ENCODE measurements around the gene MSANTD7. TPM values are rescaled to one million over a fixed set of nuclear protein-coding genes. Genes with fewer than 3 reads are reported as not detected.

Gene MSANTD7
- total RNA-seq, 1 donor from 2014 or later = 18.8 TPM

GRCh38 chr10:14843327-14843988 is 5.4 kb downstream of the MSANTD7 start:
- DNase-seq (ENCODE audit: low spot score) = no peak
- Histone ChIP-seq H3F3A (ENCODE audit: low read depth) (no peaks in the 10 kb centered on the region), H2AFZ (replicated peaks) (no peak overlapping the region), H3K9ac (no peak overlapping the region), H4K20me1 (ENCODE audit: low read depth) (peaks cover 19% of the 10 kb centered on the region), H3K9me3 (ENCODE audit: low read depth) (no peaks in the 10 kb centered on the region), H3K27me3 (no peaks in the 10 kb centered on the region), H3K79me2 (ENCODE audit: low read depth) (peaks cover 46% of the 10 kb centered on the region), H3K36me3 (peaks cover 10% of the 10 kb centered on the region), H3K4me1 (peaks cover 6% of the 10 kb centered on the region), H3K4me3 (no peak overlapping the region), H3K27ac (no peak overlapping the region), H3K4me2 (no peak overlapping the region)
- TF ChIP-seq CTCF (IDR thresholded peaks at IDR 0.05) (no peak), EZH2 (IDR thresholded peaks at IDR 0.05) (no peak), EZH2phosphoT487 (IDR thresholded peaks at IDR 0.05) (no peak)
- Mint-ChIP-seq H3K9me3 (no peaks in the 10 kb centered on the region), H3K4me3 (no peak overlapping the region), H3K27me3 (ENCODE audit: insufficient read depth, low read depth) (no peaks in the 10 kb centered on the region), H3K27ac (no peak overlapping the region), H3K36me3 (peaks cover 16% of the 10 kb centered on the region), H3K4me1 (peaks cover 10% of the 10 kb centered on the region)

DNA sequence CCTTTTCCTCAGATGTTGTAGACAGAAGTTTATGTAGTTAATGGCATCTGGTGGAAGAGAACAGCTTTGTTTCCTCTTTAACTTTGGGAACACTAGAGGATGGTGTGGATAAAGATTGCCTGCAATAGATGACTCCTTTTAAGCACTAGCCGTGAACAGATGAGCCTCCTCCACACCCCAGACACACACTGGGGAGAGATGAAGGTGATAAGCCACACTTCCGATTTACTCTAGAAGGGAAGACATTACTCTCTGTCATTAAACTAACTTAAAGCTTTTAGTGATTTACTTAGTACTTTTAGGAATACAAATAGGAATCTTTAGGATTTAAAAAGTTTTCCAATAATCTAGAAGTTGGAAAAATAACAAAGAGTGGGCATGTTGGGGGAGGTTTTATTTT is 6.8 kb downstream of the MSANTD7 start:
- Histone ChIP-seq H3K27ac (no peak overlapping the region), H3K27me3 (no peaks in the 10 kb centered on the region), H3K9me3 (ENCODE audit: low read depth) (no peaks in the 10 kb centered on the region), H2AFZ (replicated peaks) (no peak overlapping the region), H3K4me2 (no peak overlapping the region), H3K79me2 (ENCODE audit: low read depth) (peaks cover 31% of the 10 kb centered on the region), H3K9ac (no peak overlapping the region), H3K36me3 (peaks cover 10% of the 10 kb centered on the region), H4K20me1 (ENCODE audit: low read depth) (peaks cover 14% of the 10 kb centered on the region), H3F3A (ENCODE audit: low read depth) (no peaks in the 10 kb centered on the region), H3K4me1 (peaks cover under 1% of the 10 kb centered on the region), H3K4me3 (no peak overlapping the region)
- Mint-ChIP-seq H3K27ac (no peak overlapping the region), H3K4me3 (no peak overlapping the region), H3K36me3 (peaks cover 16% of the 10 kb centered on the region), H3K4me1 (peaks cover 3% of the 10 kb centered on the region), H3K27me3 (ENCODE audit: insufficient read depth, low read depth) (no peaks in the 10 kb centered on the region), H3K9me3 (no peaks in the 10 kb centered on the region)
- no peak for DNase-seq (ENCODE audit: low spot score)
- no peak for TF ChIP-seq EZH2 (IDR thresholded peaks at IDR 0.05)
- no peak for TF ChIP-seq CTCF (IDR thresholded peaks at IDR 0.05)
- no peak for TF ChIP-seq EZH2phosphoT487 (IDR thresholded peaks at IDR 0.05)

- no peaks in the 10 kb centered on the region for H3K9me3 Mint-ChIP-seq
- no peak overlapping the region for H3K4me2 ChIP-seq
- no peak for DNase-seq (ENCODE audit: low spot score)
- no peaks in the 10 kb centered on the region for H3K4me1 Mint-ChIP-seq
- no peaks in the 10 kb centered on the region for H3K27me3 ChIP-seq
- H3K36me3 ChIP-seq = peaks cover 17% of the 10 kb centered on the region
- H3K27ac ChIP-seq = no peak overlapping the region
- H2AFZ ChIP-seq (replicated peaks) = no peak overlapping the region
- H3K4me3 ChIP-seq = no peak overlapping the region
- H3K79me2 ChIP-seq (ENCODE audit: low read depth) = no peaks in the 10 kb centered on the region
- H3K27me3 Mint-ChIP-seq (ENCODE audit: insufficient read depth, low read depth) = no peaks in the 10 kb centered on the region
- no peak overlapping the region for H3K27ac Mint-ChIP-seq
- H3K9ac ChIP-seq = no peak overlapping the region
- H3K4me3 Mint-ChIP-seq = no peak overlapping the region
- H3K36me3 Mint-ChIP-seq = peaks cover 6% of the 10 kb centered on the region
- no peaks in the 10 kb centered on the region for H3K9me3 ChIP-seq (ENCODE audit: low read depth)
- TF ChIP-seq EZH2phosphoT487 (IDR thresholded peaks at IDR 0.05) (no peak), CTCF (IDR thresholded peaks at IDR 0.05) (no peak), EZH2 (IDR thresholded peaks at IDR 0.05) (no peak)
- H3K4me1 ChIP-seq = no peaks in the 10 kb centered on the region
- H4K20me1 ChIP-seq (ENCODE audit: low read depth) = peaks cover 4% of the 10 kb centered on the region
- peaks cover 3% of the 10 kb centered on the region for H3F3A ChIP-seq (ENCODE audit: low read depth)
Measured at GRCh38 chr10:14852236-14852635, 14.1 kb downstream of the MSANTD7 start.
